GM12873 (cell line): ENCODE data around the gene LCE1A.

Source experiments
- CTCF ChIP-seq: IDR thresholded peaks from 2 replicates; pipeline ENCODE4 v1.5.1; 2012; ENCODE audit warnings: low read depth, mild to moderate bottlenecking, moderate library complexity, low read length, control low read depth; ENCODE audit not compliant: insufficient read depth; ENCODE audit errors: missing control alignments

Gene LCE1A

GRCh38 chr1:152842556-152842955, 15.3 kb downstream of the LCE1A start, which contains the start of gene LCE6A:
Gene LCE6A (plus strand): TSS chr1:152842856. CDS start chr1:152843521, 665 bp downstream.
- no peak for TF ChIP-seq CTCF

GRCh38 chr1:152855661-152856060, 28.4 kb downstream of the LCE1A start:
- no peak for TF ChIP-seq CTCF

GRCh38 chr1:152858062-152858461, 30.8 kb downstream of the LCE1A start:
- no peak for TF ChIP-seq CTCF

GRCh38 chr1:152859696-152860095, 32.4 kb downstream of the LCE1A start, which contains the start of gene LCE7A:
Gene LCE7A (plus strand): TSS chr1:152859996. CDS start chr1:152860698, 702 bp downstream.
- TF ChIP-seq CTCF, result no peak

GRCh38 chr1:152860129-152860528, 32.9 kb downstream of the LCE1A start:
- TF ChIP-seq CTCF, result no peak

- TF ChIP-seq CTCF, result no peak
Measured at GRCh38 chr1:152861374-152861773, 34.1 kb downstream of the LCE1A start.

GRCh38 chr1:152864443-152864842, 37.2 kb downstream of the LCE1A start:
- TF ChIP-seq CTCF, result no peak
